Common myeloid progenitor, CD34-positive (primary cell): Measurements from ENCODE around the gene SF1.

ENCODE experiments used
- CTCF ChIA-PET: fragments of 350-600 bp; sonication (Branson Sonifier 250); formaldehyde crosslinking; loops from one replicate; lab custom pipeline; 2021; ENCODE audit warnings: antibody characterized with exemption; lab: Charles Lee
- POLR2A ChIA-PET: fragments of 350-600 bp; sonication (Branson Sonifier 250); formaldehyde crosslinking; loops from one replicate; lab custom pipeline; 2021; ENCODE audit warnings: antibody characterized with exemption; lab: Charles Lee
- DNase-seq, 3 donors: peaks; one replicate each; pipeline versions ENCODE4 v3.0.0 to v3.0.0-alpha.2; 2013
- H3K27ac ChIP-seq, 2 experiments: 1 replicate in 1 of 2; 2 replicates in 1 of 2; pipeline ENCODE4 v1.7.0; 2013; ENCODE audit warnings: inconsistent platforms in 2 of 2, low read length in 2 of 2, mild to moderate bottlenecking in 2 of 2, low read depth in 1 of 2, moderate library complexity in 1 of 2; ENCODE audit not compliant: severe bottlenecking in 2 of 2, insufficient read depth in 1 of 2, poor library complexity in 1 of 2
- H3K27me3 ChIP-seq, 5 experiments: replicated peaks in 2 of 5; 1 replicate in 3 of 5; 2 replicates in 2 of 5; pipeline versions ENCODE4 v1.6.1 to v1.7.0; 2013; ENCODE audit warnings: low read length in 4 of 5, mild to moderate bottlenecking in 2 of 5, moderate library complexity in 2 of 5, inconsistent platforms in 1 of 5; ENCODE audit not compliant: insufficient read depth in 5 of 5, control insufficient read depth in 4 of 5
- H3K36me3 ChIP-seq, 4 experiments: 1 replicate in 2 of 4; 2 replicates in 2 of 4; pipeline versions ENCODE4 v1.6.1 to v1.7.0; 2013; ENCODE audit warnings: low read length in 3 of 4, control low read depth in 1 of 4, mild to moderate bottlenecking in 1 of 4; ENCODE audit not compliant: control insufficient read depth in 4 of 4, insufficient read depth in 4 of 4
- H3K4me1 ChIP-seq, 4 experiments: 1 replicate in 3 of 4; 2 replicates in 1 of 4; pipeline versions ENCODE4 v1.6.1 to v1.7.1; 2013; ENCODE audit warnings: low read length in 3 of 4, mild to moderate bottlenecking in 3 of 4, control low read depth in 1 of 4, inconsistent platforms in 1 of 4, moderate library complexity in 1 of 4; ENCODE audit not compliant: control insufficient read depth in 4 of 4, insufficient read depth in 4 of 4; ENCODE audit errors: control extremely low read depth in 1 of 4
- H3K4me3 ChIP-seq, 7 experiments: 1 replicate in 4 of 7; 2 replicates in 3 of 7; pipeline versions ENCODE4 v1.5.1 to v1.7.0; 2013; ENCODE audit warnings: mild to moderate bottlenecking in 7 of 7, low read length in 6 of 7, moderate library complexity in 6 of 7, inconsistent platforms in 2 of 7, low read depth in 2 of 7, control low read depth in 1 of 7; ENCODE audit not compliant: insufficient read depth in 4 of 7, control insufficient read depth in 1 of 7; ENCODE audit errors: extremely low read depth in 1 of 7
- H3K9me3 ChIP-seq, 5 experiments: 1 replicate in 4 of 5; 2 replicates in 1 of 5; pipeline versions ENCODE4 v1.6.1 to v1.7.1; 2013; ENCODE audit warnings: low read length in 4 of 5, mild to moderate bottlenecking in 2 of 5, inconsistent platforms in 1 of 5, low read depth in 1 of 5, moderate library complexity in 1 of 5; ENCODE audit not compliant: control insufficient read depth in 4 of 5, insufficient read depth in 2 of 5; ENCODE audit errors: control extremely low read depth in 1 of 5
- WGBS: methylation state at CpG from one replicate; pipeline ENCODE4 v1.1.5; 2013; ENCODE audit not compliant: insufficient coverage; 5-methylcytosine and 5-hydroxymethylcytosine counted together

Gene SF1

DNA sequence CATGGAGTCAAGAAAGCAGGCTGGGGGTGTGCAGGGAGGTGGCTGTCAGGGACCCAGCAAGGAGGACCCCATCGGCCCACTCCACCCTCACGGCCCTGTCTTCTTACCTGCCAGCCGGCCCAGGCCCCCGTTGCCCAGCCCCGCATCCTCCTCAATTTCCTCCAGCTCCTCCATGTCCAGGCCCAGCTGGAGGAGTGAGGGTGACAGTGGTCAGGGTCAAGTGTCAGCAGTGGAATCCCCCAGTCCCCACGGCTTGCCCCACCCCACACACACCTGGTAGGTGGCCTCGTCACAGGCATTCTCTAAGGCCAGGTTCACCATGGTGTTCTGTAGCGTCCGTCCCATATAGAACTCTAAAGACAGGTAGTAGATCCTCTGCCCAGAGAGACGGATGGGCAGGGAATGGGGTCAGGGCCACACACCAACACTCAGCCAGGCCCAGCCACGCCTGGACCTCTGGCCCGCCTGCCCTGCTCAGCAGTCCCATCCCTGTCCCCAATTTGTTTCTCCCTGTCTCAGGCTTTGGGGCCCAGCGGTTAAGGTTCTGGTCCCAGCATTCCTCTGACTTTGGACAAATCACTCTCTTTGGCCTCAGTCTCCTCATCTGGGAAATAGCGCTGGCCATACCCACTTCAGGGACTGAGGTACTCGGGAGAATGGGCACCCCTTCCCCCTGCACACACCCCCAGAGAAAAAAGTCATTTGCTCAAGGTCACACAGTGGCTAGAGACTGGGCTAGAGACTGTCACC, 19.8 kb downstream of the SF1 start:
- no peaks in the 10 kb centered on the region for H3K27me3 ChIP-seq
- H3K4me3 ChIP-seq: no peak overlapping the region
- peaks cover 3 to 37% (median 25%) of the 10 kb centered on the region in 4 experiments for H3K4me1 ChIP-seq
- H3K36me3 ChIP-seq: peaks cover 3 to 15% (median 13%) of the 10 kb centered on the region in 4 experiments
- no peak for DNase-seq
- H3K27ac ChIP-seq: no peak overlapping the region
- 96% methylated on average over 12 of the region's 15 CpGs for WGBS
- ChIA-PET CTCF (interaction anchor here (20.1 kb wide), 1 partner anchor 14 kb away, joined by 345 read pairs; the partner anchor contains the start of gene RASGRP2), POLR2A (interaction anchor here (9.5 kb wide), 1 partner anchor 13 kb away, joined by 152 read pairs; the partner anchor contains the start of gene RASGRP2)
- no peaks in the 10 kb centered on the region for H3K9me3 ChIP-seq

DNA sequence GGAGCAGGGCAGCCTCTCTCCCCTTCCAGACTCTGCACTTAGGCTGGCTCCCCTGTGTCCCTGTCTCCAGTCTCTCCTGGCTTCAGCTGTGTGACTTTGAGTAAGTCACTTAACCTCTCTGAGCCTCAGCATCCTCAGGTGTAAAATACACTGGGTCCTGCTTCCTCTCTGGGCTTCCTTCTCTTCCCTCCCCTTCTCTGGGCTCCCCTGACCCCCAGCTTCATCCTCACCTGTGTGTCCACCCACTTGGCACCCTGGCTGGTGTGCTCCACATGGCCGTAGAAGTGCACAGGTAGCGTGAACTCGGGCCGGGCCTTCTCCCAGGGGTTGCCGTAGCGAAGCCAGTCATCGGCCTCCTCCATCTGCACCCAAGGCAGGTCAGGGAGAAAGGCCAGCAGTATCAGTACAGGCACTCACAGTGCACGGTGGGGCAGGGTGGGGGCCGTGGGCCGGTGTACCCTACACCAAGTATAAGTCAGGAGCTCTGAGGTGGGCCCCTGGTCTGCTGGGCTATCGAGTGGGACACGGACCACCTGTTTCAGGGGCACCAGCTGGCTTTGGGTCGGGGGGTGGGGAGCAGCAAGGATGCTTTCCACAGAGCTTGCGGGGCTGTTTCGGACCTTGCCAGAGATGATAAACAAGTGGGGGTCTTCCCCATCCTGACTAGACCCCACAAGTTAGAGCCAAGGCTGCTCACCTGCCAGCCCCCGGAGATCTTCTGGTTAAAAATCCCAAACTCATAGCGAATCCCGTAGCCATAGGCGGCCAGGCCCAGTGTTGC, 20.6 kb downstream of the SF1 start:
- CTCF ChIA-PET: interaction anchor here (0.9 to 20.1 kb wide), 3 partner anchors 8 to 25 kb away, joined by 3 to 345 read pairs (median 3); partner anchors contain the start of gene RASGRP2

DNA sequence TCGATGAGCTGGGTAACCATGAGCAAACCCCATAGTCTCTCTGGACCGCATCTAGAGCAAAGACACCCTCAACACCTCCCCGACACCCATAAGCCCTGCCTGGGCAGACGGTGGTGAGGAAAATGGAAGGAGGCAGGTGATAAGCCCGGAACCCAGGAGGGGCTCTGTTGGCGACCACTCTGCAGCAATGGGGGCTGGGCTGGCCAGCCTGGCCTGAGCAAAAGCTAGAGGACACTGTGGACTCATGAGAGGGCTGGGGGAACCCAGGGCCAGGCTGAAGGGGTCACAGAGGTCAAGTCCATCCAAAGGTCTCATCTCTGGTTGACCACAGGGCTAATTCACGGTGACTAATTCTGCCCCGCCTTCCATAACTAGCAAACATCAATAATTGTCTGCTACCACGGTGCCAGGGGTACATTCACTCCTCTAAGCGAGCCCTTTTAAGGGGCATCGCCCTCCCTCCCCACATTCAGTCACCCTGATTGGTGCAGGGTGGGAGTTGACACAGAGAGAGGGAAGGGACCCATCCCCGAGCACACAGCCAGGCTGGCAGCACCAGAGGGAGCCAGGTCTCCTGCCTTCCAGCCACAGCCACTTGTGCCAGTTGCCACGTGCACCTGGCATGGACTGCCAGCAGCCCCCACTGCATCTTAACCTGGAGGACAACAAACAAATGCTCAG, 22.5 kb downstream of the SF1 start:
- 93% methylated on average over 7 of the region's 13 CpGs for WGBS
- CTCF ChIA-PET: interaction anchor here (1.5 to 20.1 kb wide), 3 partner anchors 11 to 15 kb away, joined by 5 to 345 read pairs (median 6); partner anchors contain the start of gene RASGRP2
- POLR2A ChIA-PET: interaction anchor here (1.5 kb wide), 1 partner anchor 11 kb away, joined by 8 read pairs; the partner anchor contains the start of gene RASGRP2
- Histone ChIP-seq H3K27ac (no peak overlapping the region), H3K4me3 (no peak overlapping the region), H3K9me3 (no peaks in the 10 kb centered on the region), H3K4me1 (peaks cover 0 to 17% (median 8%) of the 10 kb centered on the region in 4 experiments), H3K27me3 (no peaks in the 10 kb centered on the region), H3K36me3 (no peaks in the 10 kb centered on the region)
- DNase-seq: no peak

More for the DNA sequence above, 20.6 kb downstream of the SF1 start:
- Histone ChIP-seq H3K9me3 (no peaks in the 10 kb centered on the region), H3K36me3 (peaks cover 0 to 8% (median 8%) of the 10 kb centered on the region in 4 experiments), H3K4me3 (no peak overlapping the region), H3K27me3 (no peaks in the 10 kb centered on the region), H3K4me1 (peaks cover 0 to 29% (median 17%) of the 10 kb centered on the region in 4 experiments), H3K27ac (no peak overlapping the region)
- POLR2A ChIA-PET: interaction anchor here (0.7 to 9.5 kb wide), 2 partner anchors 12 to 18 kb away, joined by 3 to 152 read pairs; partner anchors contain the start of gene RASGRP2
- DNase-seq: no peak
- WGBS: 94% methylated on average over 19 of the region's 19 CpGs

DNA sequence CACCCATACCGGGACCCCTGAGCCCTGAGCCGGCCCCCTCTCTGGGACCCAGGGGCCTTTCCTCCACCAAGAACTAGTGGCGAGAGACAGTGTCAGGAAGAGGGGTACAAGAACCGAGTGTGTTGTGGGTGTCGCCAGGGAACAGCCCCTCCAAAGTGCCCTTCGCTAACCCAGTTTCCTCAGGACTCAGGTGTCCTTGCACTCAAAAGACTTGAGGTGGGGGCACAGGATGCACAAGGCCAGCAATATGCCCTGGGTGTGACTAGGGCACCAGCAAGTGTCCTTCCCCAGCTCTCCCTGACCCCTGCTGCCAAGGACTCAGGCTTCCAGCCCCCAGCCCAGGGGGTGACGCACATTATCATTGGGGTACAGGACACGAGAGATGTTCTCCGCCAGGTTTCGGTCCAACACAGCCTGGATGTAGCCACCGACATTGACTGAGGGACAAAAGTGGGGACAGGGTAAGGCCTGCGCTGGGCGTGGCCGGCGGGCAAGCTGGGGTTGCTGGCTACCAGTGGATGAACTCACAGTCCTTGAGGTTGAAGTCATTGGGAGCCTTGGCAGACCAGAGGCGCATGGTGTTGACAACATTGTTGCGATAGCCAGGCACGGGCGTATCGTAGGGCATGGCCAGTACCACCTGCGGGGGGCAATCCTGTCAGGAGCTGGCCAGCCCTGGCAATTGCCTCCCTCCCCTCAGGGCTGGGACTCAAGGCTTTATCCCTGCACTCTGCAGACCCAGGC, 23.3 kb downstream of the SF1 start:
- DNase-seq: no peak
- Histone ChIP-seq H3K27me3 (no peaks in the 10 kb centered on the region), H3K9me3 (no peaks in the 10 kb centered on the region), H3K4me3 (no peak overlapping the region), H3K27ac (no peak overlapping the region), H3K4me1 (peaks cover 0 to 14% (median 4%) of the 10 kb centered on the region in 4 experiments), H3K36me3 (no peaks in the 10 kb centered on the region)
- 98% methylated on average over 20 of the region's 21 CpGs for WGBS
- POLR2A ChIA-PET: interaction anchor here (1.5 kb wide), 1 partner anchor 10 kb away, joined by 8 read pairs; the partner anchor contains the start of gene RASGRP2
- CTCF ChIA-PET: interaction anchor here (1.5 to 20.1 kb wide), 3 partner anchors 11 to 16 kb away, joined by 5 to 345 read pairs (median 6); partner anchors contain the start of gene RASGRP2

DNA sequence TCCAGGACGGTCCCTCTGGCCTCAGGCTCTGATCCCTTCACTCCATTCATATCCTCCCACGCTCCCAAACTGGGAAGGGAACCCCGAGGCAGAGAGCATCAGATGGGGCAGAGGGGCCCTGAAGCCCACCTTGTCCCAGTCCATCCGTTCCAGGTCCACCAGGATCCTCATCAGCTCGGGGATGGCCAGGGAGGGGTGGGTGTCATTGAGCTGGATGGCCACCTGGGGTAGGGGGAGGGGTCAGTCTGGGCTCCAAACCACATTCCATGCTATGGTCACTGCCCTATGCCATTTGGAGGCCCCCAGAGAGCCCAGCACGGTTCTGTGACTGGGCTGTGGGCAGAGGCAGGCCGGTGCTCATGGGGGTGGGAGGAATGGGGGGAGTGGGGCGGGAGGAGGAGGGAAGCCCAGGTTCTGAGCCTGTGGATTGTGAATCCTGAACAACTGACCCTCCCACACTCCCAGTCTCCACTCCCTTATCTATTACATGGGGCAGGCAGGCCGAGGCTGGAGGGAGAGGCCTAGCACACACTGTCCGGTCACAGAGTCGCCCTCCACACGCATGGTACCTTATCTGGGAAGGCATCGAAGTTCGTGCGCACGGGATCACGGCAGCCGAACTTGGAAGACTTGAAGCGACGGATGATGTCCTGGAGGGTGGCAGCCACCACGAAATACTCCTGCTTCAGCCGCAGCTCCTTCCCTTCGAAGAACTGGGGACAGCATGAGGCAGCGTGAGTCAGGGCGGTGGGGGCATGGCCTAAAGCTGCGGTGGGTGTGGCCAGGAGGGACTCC, 24.0 kb downstream of the SF1 start:
- Histone ChIP-seq H3K36me3 (no peaks in the 10 kb centered on the region), H3K27ac (no peak overlapping the region), H3K9me3 (no peaks in the 10 kb centered on the region), H3K27me3 (no peaks in the 10 kb centered on the region), H3K4me1 (peaks cover 0 to 6% (median 1%) of the 10 kb centered on the region in 4 experiments), H3K4me3 (no peak overlapping the region)
- POLR2A ChIA-PET: no interaction called here
- CTCF ChIA-PET: interaction anchor here (1.1 to 20.1 kb wide), 3 partner anchors 8 to 13 kb away, joined by 3 to 345 read pairs (median 6); partner anchors contain the start of gene RASGRP2
- WGBS: 96% methylated on average over 22 of the region's 26 CpGs
- DNase-seq: no peak
